OCI-LY1 (cell line): ENCODE results near the gene OR5D14.

Experiments
- CTCF ChIP-seq: fragments of 200-600 bp; sonication (generic), shearing (Covaris generic); IDR thresholded peaks from 2 replicates; pipeline ENCODE4 v1.5.1; 2017; ENCODE audit warnings: mild to moderate bottlenecking, antibody characterized with exemption, low read length, moderate library complexity, mixed read lengths
- EZH2 ChIP-seq: fragments of 200-600 bp; sonication (generic), shearing (Covaris generic); IDR thresholded peaks from 2 replicates; pipeline ENCODE4 v1.8.0; 2017; ENCODE audit warnings: borderline replicate concordance, mixed run types, mild to moderate bottlenecking, antibody characterized with exemption, low read length, moderate library complexity, mixed read lengths

GRCh38 chr11:55811067-55811466 lies 15.7 kb downstream of the OR5D14 start, which contains the start of gene OR5L1:
- TF ChIP-seq CTCF = no peak
- TF ChIP-seq EZH2 = no peak
